HepG2 (cell line): ENCODE data around the gene HBS1L. TPM values are rescaled to one million over a fixed set of nuclear protein-coding genes. Genes with fewer than 3 reads are reported as not detected.

ENCODE experiments used
- ATAC-seq: fragments of 200-7000 bp; cut with Tn5 transposase; 3 replicates; pipeline ENCODE4 v1.9.1; 2020; ENCODE audit warnings: mild to moderate bottlenecking, moderate library complexity
- BruUV-seq: library from RNA; stranded (reverse); fragments of 400-500 nt; replicated peaks from 2 replicates; lab custom pipeline; 2021; lab: Mats Ljungman, UMichigan
- CTCF ChIA-PET: fragments of 300-600 bp; formaldehyde crosslinking; extraction: SDS; loops from one replicate; lab custom pipeline; 2021; ENCODE audit warnings: low total read pairs, inconsistent platforms, low intra/inter-chr PET ratio; lab: Yijun Ruan, JAX
- POLR2A ChIA-PET: fragments of 350-600 bp; sonication (Branson Sonifier 250); formaldehyde crosslinking; loops from one replicate; lab custom pipeline; 2020; ENCODE audit warnings: antibody characterized with exemption, inconsistent platforms; lab: Yijun Ruan, JAX
- DNase-seq: peaks from one replicate; pipeline ENCODE4 v3.0.0-alpha.2; 2015; ENCODE audit warnings: low spot score
- FAIRE-seq: peaks from 3 replicates; lab custom pipeline; 2011; peaks lifted over from hg19 to GRCh38; lab: Jason Lieb, UNC
- H2AFZ ChIP-seq: one replicate; pipeline ENCODE4 v1.6.1; 2011; ENCODE audit warnings: low read length, inconsistent platforms
- H3K27ac ChIP-seq: fragments of 300-600 bp; 3 replicates; pipeline ENCODE4 v1.8.0; 2011; ENCODE audit warnings: mixed run types, mild to moderate bottlenecking, mixed read lengths, low read length, inconsistent platforms; ENCODE audit not compliant: insufficient read depth; ENCODE audit errors: extremely low read length
- H3K27me3 ChIP-seq, 2 experiments: fragments of 200-600 bp in 1 of 2; 2 replicates in 1 of 2; 3 replicates in 1 of 2; pipeline versions ENCODE4 v1.6.0 to v1.8.0; 2011; ENCODE audit warnings: low read length in 2 of 2, mild to moderate bottlenecking in 2 of 2, moderate library complexity in 2 of 2, inconsistent platforms in 1 of 2; ENCODE audit not compliant: insufficient read depth in 2 of 2, control insufficient read depth in 1 of 2
- H3K36me3 ChIP-seq, 2 experiments: fragments of 200-600 bp in 1 of 2; replicated peaks in 1 of 2; 2 replicates in 1 of 2; 3 replicates in 1 of 2; pipeline versions ENCODE4 v1.5.1 to v1.8.0; 2011; ENCODE audit warnings: low read length in 2 of 2, inconsistent platforms in 1 of 2; ENCODE audit not compliant: insufficient read depth in 2 of 2, control insufficient read depth in 1 of 2
- H3K4me1 ChIP-seq: 2 replicates; pipeline ENCODE4 v1.5.1; 2012; ENCODE audit warnings: low read length, inconsistent platforms; ENCODE audit not compliant: insufficient read depth
- H3K4me2 ChIP-seq: 2 replicates; pipeline ENCODE4 v1.6.0; 2011; ENCODE audit warnings: low read depth, low read length, inconsistent platforms
- H3K4me3 ChIP-seq, 3 experiments: fragments of 200-600 bp in 1 of 3; sonication (generic), shearing (Covaris generic) in 1 of 3; replicated peaks in 1 of 3; 2 replicates each; pipeline ENCODE4 v1.5.1; 2011 to 2016; ENCODE audit warnings: low read length in 3 of 3, inconsistent platforms in 2 of 3, low read depth in 2 of 3, mild to moderate bottlenecking in 2 of 3, control low read depth in 1 of 3, mixed read lengths in 1 of 3; ENCODE audit not compliant: insufficient read depth in 1 of 3
- H3K79me2 ChIP-seq: one replicate; pipeline ENCODE4 v1.6.1; 2011; ENCODE audit warnings: low read length, inconsistent platforms; ENCODE audit not compliant: insufficient read depth
- H3K9ac ChIP-seq: 2 replicates; pipeline ENCODE4 v1.6.0; 2011; ENCODE audit warnings: mild to moderate bottlenecking, low read depth, low read length, inconsistent platforms; ENCODE audit not compliant: insufficient read depth
- H3K9me3 ChIP-seq: 2 replicates; pipeline ENCODE4 v1.5.1; 2012; ENCODE audit warnings: mild to moderate bottlenecking, low read length
- H4K20me1 ChIP-seq: 2 replicates; pipeline ENCODE4 v1.6.0; 2011; ENCODE audit warnings: inconsistent platforms, mild to moderate bottlenecking, low read length, moderate library complexity; ENCODE audit not compliant: insufficient read depth
- CREB1 ChIP-seq, 2 experiments: fragments of 450-650 bp in 1 of 2; IDR thresholded peaks; 2 replicates each; pipeline ENCODE4 v1.6.1; 2016 to 2017; ENCODE audit warnings: control low read depth in 1 of 2, mild to moderate bottlenecking in 1 of 2, missing compliant biosample characterization in 1 of 2, missing genetic modification characterization in 1 of 2
- KDM4B ChIP-seq: sonication (generic); formaldehyde crosslinking; IDR thresholded peaks from 2 replicates; pipeline ENCODE4 v1.4.0; 2020; ENCODE audit warnings: missing genetic modification reagents
- SNAPC2 ChIP-seq: sonication (generic); formaldehyde crosslinking; IDR thresholded peaks from 2 replicates; pipeline ENCODE4 v1.8.1; 2022; ENCODE audit warnings: mild to moderate bottlenecking, missing genetic modification reagents
- XRCC5 ChIP-seq: fragments of 200-400 bp; formaldehyde crosslinking; optimal IDR thresholded peaks from 2 replicates; pipeline ENCODE3; 2017; ENCODE audit warnings: mild to moderate bottlenecking, low read length
- YEATS4 ChIP-seq: sonication (generic); formaldehyde crosslinking; IDR thresholded peaks from 2 replicates; pipeline ENCODE4 v1.4.0; 2020; ENCODE audit warnings: missing genetic modification reagents, borderline replicate concordance
- ZFP62 ChIP-seq: sonication (generic); formaldehyde crosslinking; IDR thresholded peaks from 2 replicates; pipeline ENCODE4 v1.4.0; 2020; ENCODE audit warnings: missing genetic modification reagents
- ZNF230 ChIP-seq: sonication (generic); formaldehyde crosslinking; IDR thresholded peaks from 2 replicates; pipeline ENCODE4 v1.4.0; 2020; ENCODE audit warnings: mild to moderate bottlenecking, missing genetic modification reagents
- ZNF260 ChIP-seq: sonication (generic); formaldehyde crosslinking; IDR thresholded peaks from 2 replicates; pipeline ENCODE4 v1.4.0; 2020; ENCODE audit warnings: missing genetic modification reagents, low read depth, mild to moderate bottlenecking, borderline replicate concordance
- ZNF580 ChIP-seq: IDR thresholded peaks from 2 replicates; pipeline ENCODE4 v1.6.1; 2016; ENCODE audit warnings: low read depth, borderline replicate concordance
- ZNF646 ChIP-seq: sonication (generic); formaldehyde crosslinking; IDR thresholded peaks from 2 replicates; pipeline ENCODE4 v1.9.0; 2021; ENCODE audit warnings: mild to moderate bottlenecking, missing genetic modification reagents
- ZNF879 ChIP-seq: sonication (generic); formaldehyde crosslinking; IDR thresholded peaks from 2 replicates; pipeline ENCODE4 v1.8.1; 2023; ENCODE audit warnings: missing genetic modification reagents
- ZSCAN25 ChIP-seq: sonication (generic); formaldehyde crosslinking; IDR thresholded peaks from 2 replicates; pipeline ENCODE4 v1.8.0; 2022; ENCODE audit warnings: mild to moderate bottlenecking, missing genetic modification reagents
- ZXDC ChIP-seq: sonication (generic); formaldehyde crosslinking; IDR thresholded peaks from 2 replicates; pipeline ENCODE4 v1.5.0; 2020; ENCODE audit warnings: mild to moderate bottlenecking, missing genetic modification reagents
- in situ Hi-C: cut with HindIII; loops from 2 replicates; pipeline ENCODE4 v1.10.0; 2017; ENCODE audit warnings: low pct_unique_long_range_greater_than_20kb; ENCODE audit not compliant: extremely low pct_ligation_motif_present
- intact Hi-C: fragments of 100-400 bp; cut with micrococcal nuclease; formaldehyde crosslinking; loops from one replicate; pipeline ENCODE4 v1.10.0; 2022; ENCODE audit not compliant: unreplicated experiment
- polyA plus RNA-seq, 8 experiments: library from polyadenylated mRNA; depleted of rRNA in 3 of 8; stranded (reverse) in 7 of 8; unstranded in 1 of 8; fragments of >200 nt; fragmentation: Illumina TruSeq in 4 of 8; extraction: Trizol in 4 of 8; gene quantifications; 2 replicates each; pipeline versions ENCODE4 v1.2.1 to v1.2.3, GENCODE V29; 2011 to 2016; ENCODE audit warnings: low read depth in 4 of 8, missing spikeins in 1 of 8, mixed read lengths in 1 of 8; ENCODE audit not compliant: insufficient read depth in 1 of 8
- total RNA-seq, 5 experiments: library from RNA; depleted of rRNA; stranded (reverse); fragments of >200 nt; fragmentation: Illumina TruSeq; extraction: Trizol; gene quantifications; 2 replicates each; pipeline ENCODE4 v1.2.3, GENCODE V29; 2016; ENCODE audit warnings: low read depth in 1 of 5

Gene HBS1L
- total and polyA plus RNA-seq, 2 of the 13 experiments (the other 11 are each of a cell fraction or from before 2014, with no cell fraction given): 44.1 to 138 TPM

- Histone ChIP-seq H3K9ac (no peak overlapping the region), H3K27ac (no peak overlapping the region), H3K4me2 (no peak overlapping the region), H3K36me3 (no peaks in the 10 kb centered on the region), H3K4me1 (no peaks in the 10 kb centered on the region), H4K20me1 (no peaks in the 10 kb centered on the region), H2AFZ (no peak overlapping the region), H3K27me3 (no peaks in the 10 kb centered on the region; a peak in 1 of 5 replicates), H3K4me3 (no peak overlapping the region), H3K79me2 (no peaks in the 10 kb centered on the region), H3K9me3 (no peaks in the 10 kb centered on the region)
- intact Hi-C loops (no loop called here), in situ Hi-C loops (no loop called here)
- FAIRE-seq (no peak), DNase-seq (no peak), ATAC-seq (no peak)
- CTCF ChIA-PET: no interaction called here
- TF ChIP-seq ZNF260: no peak
- no peak for TF ChIP-seq ZSCAN25 (CRISPR knock-in tag)
- TF ChIP-seq ZNF230 (CRISPR knock-in tag): no peak
- no peak for TF ChIP-seq KDM4B (CRISPR knock-in tag)
- no peak for TF ChIP-seq ZNF580 (CRISPR knock-in tag)
- no peak for TF ChIP-seq YEATS4 (CRISPR knock-in tag)
- TF ChIP-seq ZFP62: no peak
- TF ChIP-seq XRCC5: no peak
- TF ChIP-seq SNAPC2 (CRISPR knock-in tag): no peak
- no peak for TF ChIP-seq ZNF879 (CRISPR knock-in tag)
- TF ChIP-seq ZNF646 (CRISPR knock-in tag): no peak
- no peak for TF ChIP-seq CREB1 (IDR thresholded peaks at IDR 0.05)
- TF ChIP-seq CREB1 (CRISPR knock-in tag; IDR thresholded peaks at IDR 0.05): no peak
- no peak for TF ChIP-seq ZXDC
- no TSS peak for BruUV-seq
- POLR2A ChIA-PET: no interaction called here
Measured at GRCh38 chr6:135102191-135102590, 47.6 kb upstream of the HBS1L start.
